Forelimb muscle (tissue), 1 donor: ENCODE measurements around the gene RAP1GAP2. TPM values are rescaled to one million over a fixed set of nuclear protein-coding genes. Genes with fewer than 3 reads are reported as not detected.
"Not testable (repeated sequence)": the region's sequence is repeated elsewhere in the genome, so short reads cannot be mapped to it uniquely, and the experiment has no call there.

Source experiments
- DNase-seq: peaks from one replicate; pipeline ENCODE4 v3.0.0-alpha.2; 2013; ENCODE audit warnings: low read depth
- polyA plus RNA-seq: library from polyadenylated mRNA; unstranded; fragments of 120-200 nt; gene quantifications from one replicate; pipeline ENCODE4 v1.2.1, GENCODE V29; 2013; ENCODE audit not compliant: insufficient read length

Gene RAP1GAP2
- polyA plus RNA-seq, 1 donor = 2.4 TPM

DNA sequence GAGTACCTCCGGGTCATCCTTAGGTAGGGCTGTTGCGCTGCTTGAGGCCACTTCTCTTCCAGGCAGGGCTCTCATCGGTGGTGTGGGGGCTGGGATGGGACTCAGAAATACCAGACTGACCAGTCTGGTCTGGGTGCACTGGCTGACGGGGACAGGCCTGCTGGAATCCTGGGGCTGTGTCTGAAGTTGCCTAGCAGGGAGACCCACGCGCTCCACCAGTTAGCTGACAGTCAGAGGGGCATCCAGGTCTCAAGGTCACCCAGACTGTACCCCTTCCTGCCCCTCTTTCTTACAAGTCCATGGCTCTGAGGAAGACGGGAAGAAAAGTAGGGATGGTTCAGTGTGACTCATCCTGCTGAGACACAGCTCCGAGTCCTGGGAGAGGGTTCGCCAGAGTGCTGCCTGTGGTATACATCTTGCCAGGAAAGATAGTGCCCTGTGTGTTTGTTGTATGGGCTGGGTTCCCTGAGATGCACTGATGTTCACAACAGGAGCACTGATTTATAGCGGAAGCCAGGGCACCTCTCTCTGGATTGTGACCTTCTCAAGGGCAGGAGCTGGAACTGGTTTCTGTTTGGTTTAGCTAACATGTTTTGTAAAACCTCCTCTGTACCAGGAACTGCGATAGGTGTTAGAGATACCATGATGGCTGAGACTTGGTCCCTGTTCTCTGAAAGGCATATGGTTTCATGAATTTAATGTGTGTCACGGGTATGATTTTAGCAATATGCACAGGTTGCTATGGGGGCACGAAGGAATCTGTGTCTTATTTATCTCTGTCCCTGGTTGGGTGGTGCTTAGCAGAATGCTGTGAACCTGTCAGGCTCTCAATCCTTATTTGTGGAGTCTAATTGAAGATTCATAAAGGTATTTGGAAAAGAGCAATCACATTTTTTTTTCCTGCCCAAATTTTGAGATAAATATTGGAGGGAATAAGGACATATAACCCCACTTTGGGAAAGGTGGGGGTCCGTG is 169.7 kb downstream of the RAP1GAP2 start:
- no peak for DNase-seq

DNA sequence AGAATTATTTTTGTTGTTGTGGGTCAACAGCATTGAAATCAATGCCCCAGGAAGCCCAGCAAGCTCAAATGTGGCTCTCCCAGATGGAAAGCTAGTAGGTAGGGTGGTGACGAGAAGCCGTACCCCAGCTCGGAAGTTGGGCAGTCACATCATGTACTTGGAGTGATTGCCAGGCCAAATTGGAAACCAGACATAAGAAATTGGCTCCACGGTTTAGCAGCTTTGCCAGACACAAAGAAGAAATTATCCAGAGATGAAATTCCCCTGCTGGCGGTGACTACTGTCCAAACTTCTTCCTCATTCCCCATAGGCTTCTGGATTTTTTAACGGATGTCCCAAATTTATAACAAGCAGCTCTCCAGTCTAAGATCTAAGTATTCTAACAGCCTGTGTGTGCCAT is 171.3 kb downstream of the RAP1GAP2 start:
- DNase-seq = no peak

DNA sequence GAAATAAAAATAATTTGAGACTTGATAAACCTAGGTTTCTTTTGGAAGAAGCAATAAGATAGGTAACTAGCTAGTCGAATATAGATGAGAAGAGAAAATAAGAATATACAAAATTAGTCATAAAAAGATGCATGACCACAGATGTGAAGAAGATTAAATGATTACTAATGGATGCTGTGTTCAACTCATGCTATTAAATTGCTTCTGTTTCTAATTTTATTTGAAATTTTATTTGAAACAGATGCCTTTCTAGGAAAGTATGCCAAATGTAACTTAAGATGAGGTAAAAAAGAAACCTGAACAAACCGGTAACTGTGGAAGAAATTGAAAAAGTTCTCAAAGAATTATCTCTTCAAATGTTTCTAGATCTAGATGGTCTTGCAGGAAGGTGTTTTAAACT is 175.6 kb downstream of the RAP1GAP2 start:
- DNase-seq = no peak

DNA sequence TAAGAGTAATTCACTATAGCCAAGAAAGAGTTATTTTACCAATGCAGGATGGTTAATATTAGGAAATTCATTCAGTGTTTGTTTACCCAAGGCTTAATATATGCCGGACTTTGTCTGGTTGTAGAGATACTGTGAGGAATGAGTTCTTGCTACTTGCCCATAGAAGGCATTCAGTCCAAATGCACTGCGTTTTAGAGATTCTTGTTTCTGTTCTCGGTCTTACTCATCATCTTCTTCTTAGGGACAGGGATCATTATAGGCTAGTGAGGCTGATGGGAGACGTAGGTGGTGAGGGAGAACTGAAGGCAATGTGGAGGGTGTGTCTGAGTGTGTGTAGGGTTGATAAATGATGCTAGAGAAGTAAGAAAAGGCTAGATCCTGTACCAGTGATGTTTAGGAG is 176.5 kb downstream of the RAP1GAP2 start:
- DNase-seq = no peak

DNA sequence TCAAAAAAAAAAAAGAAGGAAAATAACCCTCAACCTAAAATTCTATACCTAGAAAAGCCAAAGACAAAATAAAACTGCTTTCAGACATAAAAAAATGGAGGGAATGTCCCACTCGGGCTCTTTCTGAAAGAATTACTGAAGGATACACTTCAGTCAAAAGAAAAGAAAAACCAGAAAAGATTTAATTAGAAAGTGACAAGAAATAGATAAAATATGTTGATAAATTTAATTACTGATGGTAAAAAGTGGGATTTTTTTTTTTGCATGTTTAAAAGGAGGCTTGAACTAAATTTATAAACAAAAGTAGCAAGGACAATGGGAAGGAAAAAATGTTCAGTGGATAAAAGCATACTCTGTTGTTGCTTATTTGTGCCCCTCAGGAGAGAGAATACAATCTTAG is 178.1 kb downstream of the RAP1GAP2 start:
- DNase-seq = no peak

DNA sequence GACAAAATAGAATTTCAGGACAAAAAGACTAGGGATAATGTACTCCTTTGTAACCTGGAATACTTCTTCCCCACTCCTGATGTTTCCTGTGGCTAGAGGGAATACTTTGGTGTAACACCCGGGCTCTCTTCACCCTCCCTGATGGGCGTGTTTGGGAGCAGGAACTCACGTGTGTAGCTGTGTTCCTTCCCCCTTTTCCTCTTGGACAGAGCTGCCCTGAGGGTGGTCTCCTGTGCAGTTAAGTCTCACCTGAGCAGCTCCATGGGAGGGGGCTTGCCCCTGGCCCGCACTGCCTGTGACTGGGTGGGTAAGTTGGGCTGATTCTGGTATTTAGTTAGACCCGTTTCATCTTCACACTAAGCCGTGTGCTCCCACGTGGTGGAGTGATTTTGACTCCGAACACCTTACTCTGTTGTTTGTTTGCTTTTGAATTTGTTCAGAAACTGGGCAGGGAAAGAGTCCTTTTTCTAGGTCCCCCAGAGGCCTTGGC is 179.3 kb downstream of the RAP1GAP2 start:
- DNase-seq = no peak

DNA sequence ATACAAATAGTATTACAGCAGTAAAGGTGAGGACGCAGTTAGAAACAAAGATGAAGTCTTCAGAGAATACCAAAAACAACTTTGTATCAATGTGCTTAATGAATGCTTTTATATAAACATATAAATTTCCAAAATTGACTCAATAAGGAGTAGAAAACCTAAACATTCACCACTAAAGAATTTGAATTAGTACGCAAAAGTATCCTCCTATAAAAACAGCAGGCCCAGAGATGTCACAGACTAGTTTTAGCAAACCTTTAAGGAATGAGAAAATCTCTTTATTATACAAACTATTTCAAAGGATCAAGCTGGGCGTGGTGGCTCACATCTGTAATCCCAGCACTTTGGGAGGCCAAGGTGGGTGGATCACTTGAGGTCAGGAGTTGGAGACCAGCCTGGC is 180.9 kb downstream of the RAP1GAP2 start:
- no peak for DNase-seq

DNA sequence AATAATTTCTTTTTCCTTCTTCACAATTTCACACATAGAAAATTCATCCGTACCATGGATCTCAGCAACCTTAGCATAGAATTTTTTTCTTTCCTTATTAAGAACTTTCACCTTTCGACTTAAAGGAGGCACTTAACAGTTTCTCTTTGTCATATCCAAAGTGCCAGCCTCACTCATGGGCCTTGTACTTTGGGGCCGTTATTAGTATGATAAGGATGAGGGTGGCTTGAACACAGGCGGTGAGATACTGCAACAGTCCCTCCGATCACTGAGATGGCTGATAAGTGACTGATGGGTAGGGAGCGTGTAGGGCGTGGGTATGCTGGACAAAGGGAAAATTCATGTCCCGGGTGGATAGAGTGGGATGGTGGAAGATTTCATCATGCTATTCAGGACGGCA is 181.9 kb downstream of the RAP1GAP2 start:
- DNase-seq = no peak

DNA sequence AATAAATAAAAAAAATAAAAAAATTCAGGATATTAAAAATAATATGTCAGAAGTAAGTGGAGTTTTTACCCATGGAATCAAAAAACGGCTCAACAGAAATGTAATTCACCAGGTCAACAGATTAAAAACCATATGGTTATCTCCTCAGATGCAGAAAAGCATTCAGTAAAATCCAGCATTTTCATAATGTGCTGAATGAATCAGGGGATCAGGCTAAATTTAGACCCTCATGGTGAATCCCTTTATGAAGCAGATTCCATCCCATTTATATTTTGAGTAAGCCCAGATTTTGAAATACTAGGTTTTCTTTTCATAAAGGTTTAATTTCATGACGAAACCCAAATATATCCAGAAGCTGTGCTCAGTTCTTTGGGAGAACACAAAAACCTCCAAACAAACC is 182.8 kb downstream of the RAP1GAP2 start:
- no peak for DNase-seq

DNA sequence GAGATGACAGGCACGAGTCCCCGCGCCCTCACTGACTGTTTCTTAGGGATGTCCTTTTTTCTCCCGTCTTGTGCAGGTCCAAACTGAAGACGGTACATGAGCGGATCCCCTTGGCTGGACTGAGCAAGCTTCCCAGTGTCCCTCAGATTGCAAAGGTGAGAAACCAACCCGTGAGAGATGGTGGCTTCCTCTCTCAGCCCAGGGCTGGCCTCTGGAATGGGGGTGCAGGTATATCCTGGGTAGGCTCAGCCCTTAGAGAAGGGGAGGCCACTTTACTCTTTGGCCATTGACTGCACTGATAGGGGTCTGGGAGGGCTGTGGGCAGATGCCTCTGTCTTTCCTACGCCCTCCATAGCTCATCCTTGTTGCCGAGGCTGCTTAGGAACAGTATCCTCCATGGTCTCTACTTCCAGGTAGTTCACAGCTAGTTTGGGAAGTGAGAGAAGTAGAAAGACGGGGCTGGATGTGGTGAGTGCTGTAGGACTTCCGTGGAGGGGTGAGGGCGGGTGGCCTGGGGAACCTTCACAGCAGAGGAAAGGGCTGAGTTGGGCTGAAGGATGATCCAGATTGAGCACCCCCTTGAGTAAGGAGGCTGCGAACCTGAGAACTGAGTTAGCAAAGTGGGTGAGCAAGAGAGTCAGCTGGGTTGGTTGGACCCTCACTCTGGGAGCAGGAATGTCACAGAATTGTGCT is 184.1 kb downstream of the RAP1GAP2 start:
- DNase-seq = no peak

DNA sequence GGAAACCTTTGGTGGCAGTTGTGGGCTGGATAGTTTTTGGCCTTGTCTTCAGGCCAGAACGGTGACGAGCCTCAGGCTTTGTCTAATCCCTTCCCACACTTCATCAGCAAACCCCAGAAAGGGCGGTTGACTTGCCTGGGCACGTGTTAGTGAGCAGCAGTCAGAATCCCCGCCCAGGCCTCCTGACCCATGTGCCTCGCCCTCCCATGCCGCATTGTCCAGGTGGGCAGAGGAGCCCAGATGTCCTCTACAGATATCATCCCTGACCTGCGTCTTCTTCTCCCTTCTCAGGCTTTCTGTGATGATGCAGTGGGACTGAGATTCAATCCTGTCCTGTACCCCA is 184.6 kb downstream of the RAP1GAP2 start:
- no peak for DNase-seq

DNA sequence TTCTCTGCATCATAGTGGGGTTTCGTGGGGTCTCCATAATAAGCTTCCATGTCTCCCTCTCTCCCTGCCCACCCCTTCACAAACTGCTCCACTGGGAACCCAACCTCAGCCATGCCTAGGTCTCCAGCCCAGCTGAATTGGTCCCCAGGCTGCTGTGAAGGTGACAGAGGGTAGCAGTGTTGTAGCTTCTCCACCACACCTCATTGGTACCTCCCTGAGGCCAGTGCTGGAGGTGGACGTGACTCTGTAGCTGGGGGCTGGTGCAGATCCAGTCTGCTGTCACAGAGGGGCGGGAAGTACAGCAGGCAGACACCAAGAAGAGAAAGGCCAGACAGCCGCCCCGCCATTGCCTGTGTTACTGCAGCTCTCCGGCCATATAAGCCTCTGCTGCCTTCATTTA is 185.1 kb downstream of the RAP1GAP2 start:
- DNase-seq = no peak

DNA sequence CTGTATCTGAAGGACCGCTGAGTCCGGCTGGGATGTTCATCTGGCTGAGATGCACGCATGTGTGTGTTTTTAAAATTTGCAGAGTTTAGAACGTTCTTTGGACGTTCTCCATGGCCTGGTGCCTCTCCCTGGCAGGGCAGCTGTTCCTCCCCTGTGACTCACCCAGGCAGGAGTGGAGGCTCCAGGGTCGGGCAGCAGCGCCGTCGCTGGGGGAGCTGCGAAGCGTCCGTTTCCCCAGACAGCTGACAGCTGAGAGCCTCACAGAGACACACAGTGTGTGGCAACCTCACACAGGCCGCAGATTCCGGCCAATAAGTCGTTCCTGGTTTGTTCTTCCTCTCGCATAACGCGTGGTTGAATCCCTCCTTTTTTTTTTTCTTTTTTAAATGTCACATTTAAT is 186.6 kb downstream of the RAP1GAP2 start:
- no peak for DNase-seq

DNA sequence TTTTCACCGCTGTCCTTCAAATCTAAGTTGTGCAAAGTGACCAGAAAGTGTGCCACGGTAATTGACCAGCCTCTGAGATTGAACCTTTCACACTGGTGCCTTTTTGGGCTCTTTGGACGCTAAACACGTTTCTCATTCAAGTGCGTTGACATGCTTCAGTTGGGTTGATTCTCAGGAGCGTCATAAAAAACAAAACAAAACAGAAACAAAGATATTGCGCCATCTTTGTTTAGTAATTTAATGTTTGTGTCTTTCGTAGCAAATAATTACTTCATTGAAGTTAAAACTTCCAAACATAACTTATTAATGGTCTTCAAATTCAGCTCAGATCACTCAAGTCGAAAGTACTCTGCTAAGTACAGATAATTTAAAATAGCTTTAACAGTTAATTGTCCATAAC is 187.0 kb downstream of the RAP1GAP2 start:
- no peak for DNase-seq

DNA sequence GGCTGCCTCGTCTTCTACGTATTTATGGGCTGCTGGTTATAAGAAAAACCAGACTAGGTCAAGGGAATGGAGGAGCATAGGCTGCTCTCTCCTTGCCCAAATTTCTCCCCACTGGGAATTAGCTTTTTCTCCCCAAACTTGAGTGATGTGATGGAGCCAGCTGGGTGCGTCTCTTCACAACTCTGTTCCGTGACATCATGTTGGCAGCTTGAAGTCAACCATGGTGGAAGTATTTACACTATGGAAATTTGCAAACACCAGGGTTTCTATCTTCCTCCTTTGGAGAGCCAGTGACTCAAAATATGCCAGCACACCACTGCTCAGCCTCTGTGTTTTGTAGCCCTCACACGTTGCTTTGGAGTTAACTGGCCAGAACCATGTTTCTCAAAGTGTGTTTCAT is 189.1 kb downstream of the RAP1GAP2 start:
- DNase-seq = no peak

DNA sequence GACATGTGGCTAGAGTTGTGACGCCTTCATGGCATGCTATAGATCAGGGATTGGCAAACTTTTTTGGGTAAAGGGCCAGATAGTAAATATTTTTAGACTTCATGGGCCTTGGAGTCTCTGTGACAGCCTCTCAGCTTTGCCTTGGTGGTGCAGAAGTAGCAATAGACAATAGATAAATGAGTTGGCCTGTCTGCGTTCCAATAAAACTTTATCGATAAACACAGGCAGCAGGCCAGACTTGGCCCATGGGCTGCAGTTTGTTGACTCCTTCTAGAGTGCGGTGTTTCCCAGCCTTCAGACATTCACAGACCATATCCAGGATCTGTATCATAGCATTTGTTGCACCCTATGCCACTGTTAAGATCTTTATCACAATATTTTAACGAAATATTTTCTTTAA is 190.7 kb downstream of the RAP1GAP2 start:
- no peak for DNase-seq

DNA sequence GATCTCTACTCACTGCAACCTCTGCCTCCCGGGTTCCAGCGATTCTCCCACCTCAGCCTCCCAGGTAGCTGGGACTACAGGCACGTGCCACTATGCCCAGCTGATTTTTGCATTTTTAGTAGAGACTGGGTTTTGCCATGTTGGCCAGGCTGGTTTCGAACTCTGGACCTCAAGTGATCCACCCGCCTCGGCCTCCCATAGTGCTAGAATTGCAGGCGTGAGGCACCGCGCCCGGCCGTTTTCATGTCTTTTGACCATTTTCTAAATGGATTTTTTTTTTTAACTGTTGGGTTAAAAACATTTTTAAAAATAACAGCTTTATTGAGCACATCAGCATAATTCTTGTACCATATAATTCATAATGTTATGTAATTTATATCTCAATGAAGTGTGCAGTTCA is 193.2 kb downstream of the RAP1GAP2 start:
- DNase-seq = not testable (repeated sequence)

DNA sequence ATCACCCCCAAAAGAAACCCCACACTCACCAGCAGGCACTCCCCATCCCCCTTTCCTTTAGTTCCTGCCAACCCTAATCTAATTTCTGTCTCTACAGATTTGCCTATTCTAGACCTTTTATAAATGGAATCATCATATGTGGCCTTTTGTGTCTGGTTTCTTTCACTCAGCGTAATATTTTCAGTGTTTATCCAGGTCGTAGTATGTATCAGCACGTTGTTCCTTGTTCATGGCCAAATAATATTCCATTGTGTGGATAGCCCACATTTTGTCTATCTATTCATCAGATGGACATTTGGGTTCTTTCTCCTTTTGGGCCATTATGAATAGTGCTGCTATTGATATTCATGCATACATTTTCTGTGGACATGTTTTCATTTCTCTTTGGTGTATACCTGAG is 193.6 kb downstream of the RAP1GAP2 start:
- DNase-seq = no peak

DNA sequence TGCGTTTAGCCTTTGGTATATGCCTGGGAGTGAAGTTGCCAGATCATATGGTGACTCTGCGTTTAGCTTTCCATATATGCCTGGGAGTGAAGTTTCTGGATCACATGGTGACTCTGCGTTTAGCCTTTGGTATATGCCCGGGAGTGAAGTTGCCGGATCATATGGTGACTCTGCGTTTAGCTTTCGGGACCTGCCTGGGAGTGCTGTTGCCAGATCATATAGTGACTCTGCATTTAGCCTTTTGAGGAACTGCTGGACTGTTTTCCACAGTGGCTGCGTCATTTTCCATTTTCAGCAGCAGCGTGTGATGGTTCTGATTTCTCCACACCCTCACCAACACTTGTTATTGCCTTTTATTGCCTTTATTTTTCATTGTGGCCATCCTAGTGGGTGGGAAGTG is 194.2 kb downstream of the RAP1GAP2 start:
- no peak for DNase-seq

DNA sequence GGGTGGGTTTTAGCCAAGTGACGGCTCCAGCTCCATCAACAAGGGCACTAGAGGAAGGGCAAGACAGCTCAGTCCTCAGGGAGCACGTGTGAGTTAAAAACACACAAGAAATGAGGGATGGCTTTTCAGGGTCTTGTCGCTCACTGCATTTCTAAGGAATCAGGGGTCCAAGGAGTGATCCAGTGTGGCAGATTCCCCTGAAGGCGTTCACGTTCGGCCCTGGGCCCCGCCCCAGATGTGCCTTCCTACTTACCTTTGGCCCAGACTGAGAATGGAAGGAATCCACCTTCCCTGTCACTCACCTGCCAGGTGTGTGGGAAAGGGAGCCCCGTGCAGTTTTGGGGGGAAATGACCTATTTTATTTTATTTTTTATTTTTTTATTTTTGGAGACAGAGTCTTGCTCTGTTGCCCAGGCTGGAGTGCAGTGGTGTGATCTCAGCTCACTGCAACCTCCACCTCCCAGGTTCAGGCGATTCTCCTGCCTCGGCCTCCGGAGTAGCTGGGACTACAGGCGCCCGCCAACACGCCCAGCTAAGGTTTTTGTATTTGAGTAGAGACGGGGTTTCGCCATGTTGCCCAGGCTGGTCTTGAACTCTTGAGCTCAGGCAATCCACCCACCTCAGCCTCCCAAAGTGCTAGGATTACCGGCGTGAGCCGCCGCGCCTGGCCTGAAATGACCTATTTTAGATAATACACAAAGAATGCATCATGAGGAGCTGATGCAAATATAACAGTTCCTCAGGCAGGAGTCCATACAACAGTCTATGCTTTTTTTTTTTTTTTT is 195.3 kb downstream of the RAP1GAP2 start:
- not testable (repeated sequence) for DNase-seq

DNA sequence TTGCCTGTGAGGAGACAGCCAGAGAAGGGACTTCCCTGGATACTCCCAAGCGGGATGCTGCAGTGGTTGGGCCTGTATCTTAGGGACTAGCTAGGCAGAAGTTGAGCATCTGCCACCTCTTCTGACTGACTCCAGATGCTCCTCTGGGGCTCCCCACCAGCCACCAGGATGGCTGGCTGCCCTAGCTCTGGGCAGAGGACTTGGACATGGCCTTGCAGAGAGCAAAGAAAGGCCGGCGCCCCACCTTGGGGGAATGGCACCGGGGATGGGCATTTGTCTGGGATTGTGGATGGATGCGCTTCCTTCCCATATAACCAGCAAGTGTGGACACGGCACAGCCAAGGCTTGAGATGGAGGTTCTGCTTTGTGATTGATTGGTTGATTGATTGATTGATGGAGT is 198.2 kb downstream of the RAP1GAP2 start:
- no peak for DNase-seq

DNA sequence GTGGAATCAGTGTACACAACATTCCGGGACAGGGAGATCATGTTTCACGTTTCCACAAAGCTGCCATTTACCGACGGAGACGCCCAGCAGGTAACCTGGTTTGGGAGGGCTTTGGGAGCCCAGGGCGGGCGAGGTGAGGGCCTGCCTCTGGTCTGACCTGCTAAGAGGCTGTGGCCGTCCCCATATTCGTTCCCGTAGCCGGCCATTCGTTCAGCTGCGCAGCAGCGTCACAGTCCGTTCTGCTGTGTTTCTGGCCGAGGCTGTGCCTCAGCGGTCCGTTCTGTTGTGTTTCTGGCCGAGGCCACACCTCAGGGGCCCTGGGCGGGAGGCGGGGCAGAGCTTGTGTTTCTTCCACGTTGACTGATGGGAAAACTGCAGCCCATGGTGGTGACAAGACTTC is 199.1 kb downstream of the RAP1GAP2 start:
- no peak for DNase-seq
